Measurements from ENCODE around the gene TARDBP.
A peak's percentile ranks its signal among the peaks of the same experiment; 100 is the strongest.
"Not testable (repeated sequence)": the region's sequence is repeated elsewhere in the genome, so short reads cannot be mapped to it uniquely, and the experiment has no call there.

The TARDBP gene

GRCh38 chr1:11012260-11013159, at the start of gene TARDBP:
Gene TARDBP (plus strand): TSS chr1:11012654. CDS start chr1:11013728, 1,074 bp downstream.
- no peak for DNase-seq

GRCh38 chr1:10965546-10966226, 46.8 kb upstream of the TARDBP start:
- peak; percentile 18 for DNase-seq

- no peak for DNase-seq
Observed at GRCh38 chr1:10967090-10967489, 45.4 kb upstream of the TARDBP start.

GRCh38 chr1:10968411-10968826, 44.0 kb upstream of the TARDBP start:
- DNase-seq, result no peak

DNA sequence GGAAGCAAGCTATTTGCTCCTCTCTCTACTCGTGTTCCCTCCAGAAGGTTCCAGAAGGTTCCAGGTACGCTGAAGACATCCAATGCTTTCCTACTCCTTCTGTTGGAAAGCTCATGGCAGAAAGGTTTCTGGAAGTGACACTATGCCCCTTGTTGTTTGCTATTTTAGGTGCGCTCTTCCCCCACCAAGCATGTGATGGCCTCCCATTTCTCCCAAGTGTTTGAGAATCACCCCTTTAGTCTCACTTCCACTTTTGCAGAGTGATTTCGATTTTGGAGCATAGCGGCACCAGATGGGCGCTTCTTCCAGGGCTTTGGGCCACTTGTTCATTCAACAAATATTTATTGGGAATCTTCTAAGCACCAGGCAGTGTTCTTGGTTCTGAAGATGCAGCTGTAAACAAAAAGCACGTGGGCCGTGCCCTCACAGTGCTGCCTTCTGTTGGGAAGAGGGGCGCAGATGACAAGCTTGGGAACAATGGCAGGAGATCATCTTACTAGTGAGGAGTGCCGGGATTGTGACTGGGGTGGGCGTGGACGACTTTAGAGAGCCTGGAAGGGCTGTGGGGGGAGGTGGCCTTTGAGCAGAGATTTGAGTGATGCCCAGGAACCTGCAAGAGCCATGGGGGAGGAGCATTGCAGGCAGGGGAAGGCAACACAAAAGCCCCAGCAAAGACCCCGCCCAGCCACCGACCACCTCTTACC, 43.0 kb upstream of the TARDBP start:
- no peak for DNase-seq

DNA sequence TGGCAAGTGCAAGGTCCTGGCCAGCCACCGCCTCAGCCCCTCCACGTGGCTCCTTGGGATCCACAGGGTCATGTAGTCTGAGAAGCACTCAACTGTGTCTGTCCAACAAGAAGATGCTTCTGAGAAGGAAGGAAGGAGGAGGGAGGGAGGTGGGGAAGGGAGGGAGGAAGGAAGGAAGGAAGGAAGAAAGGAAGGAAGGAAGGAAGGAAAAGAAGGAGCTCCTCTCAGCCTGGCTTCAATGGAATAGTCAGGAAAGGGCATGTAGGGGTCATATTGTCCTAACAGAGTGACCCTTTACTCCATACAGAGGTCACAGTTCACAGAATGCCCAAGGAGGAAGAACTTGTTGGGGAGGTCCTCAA, 42.5 kb upstream of the TARDBP start:
- no peak for DNase-seq

DNA sequence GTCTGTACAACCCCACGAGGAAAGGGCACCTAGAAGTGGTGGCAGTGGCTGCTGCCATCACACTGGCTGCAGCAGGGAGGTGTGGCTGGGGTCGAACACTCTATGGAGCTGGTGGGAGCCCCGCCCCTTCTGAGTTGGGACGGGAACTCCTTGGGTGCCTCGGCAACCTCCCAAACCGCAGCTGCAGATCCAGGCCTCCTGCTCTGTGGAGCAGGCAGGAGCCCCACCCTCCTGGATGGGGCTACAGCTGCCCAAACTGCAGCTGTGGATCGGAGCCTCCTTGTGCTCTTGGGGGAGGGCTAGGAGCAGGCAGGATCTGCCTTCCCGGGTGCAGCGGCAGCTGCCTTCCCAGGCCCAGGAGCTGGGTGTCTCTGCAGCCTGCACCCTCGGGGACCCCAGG, 38.9 kb upstream of the TARDBP start:
- DNase-seq, result no peak

- no peak for DNase-seq
Observed at GRCh38 chr1:10973956-10974881, 38.2 kb upstream of the TARDBP start.

- no peak for DNase-seq
Observed at GRCh38 chr1:10975567-10976326, 36.7 kb upstream of the TARDBP start.

GRCh38 chr1:10978719-10979118, 33.7 kb upstream of the TARDBP start:
- no peak for DNase-seq

DNA sequence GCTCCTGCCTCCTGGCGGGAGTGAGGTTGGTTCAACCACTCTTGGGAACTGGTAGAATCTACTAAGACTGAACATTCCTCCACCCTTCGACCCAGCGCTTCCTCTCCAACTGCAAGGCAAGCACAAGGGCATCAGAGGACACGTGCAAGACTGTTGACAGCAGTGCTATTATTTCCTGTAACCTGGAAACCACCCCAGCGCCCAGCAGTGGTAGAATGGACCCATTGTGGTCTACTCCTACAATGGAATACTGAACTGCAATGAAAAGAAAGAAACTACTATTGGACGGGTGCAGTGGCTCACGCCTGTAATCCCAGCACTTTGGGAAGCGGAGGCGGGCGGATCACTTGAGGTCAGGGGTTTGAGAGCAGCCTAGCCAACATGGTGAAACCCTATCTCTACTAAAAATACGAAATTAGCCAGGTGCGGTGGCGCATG, 33.0 kb upstream of the TARDBP start:
- DNase-seq, result no peak

GRCh38 chr1:10980094-10980577, 32.3 kb upstream of the TARDBP start:
- DNase-seq, result no peak

DNA sequence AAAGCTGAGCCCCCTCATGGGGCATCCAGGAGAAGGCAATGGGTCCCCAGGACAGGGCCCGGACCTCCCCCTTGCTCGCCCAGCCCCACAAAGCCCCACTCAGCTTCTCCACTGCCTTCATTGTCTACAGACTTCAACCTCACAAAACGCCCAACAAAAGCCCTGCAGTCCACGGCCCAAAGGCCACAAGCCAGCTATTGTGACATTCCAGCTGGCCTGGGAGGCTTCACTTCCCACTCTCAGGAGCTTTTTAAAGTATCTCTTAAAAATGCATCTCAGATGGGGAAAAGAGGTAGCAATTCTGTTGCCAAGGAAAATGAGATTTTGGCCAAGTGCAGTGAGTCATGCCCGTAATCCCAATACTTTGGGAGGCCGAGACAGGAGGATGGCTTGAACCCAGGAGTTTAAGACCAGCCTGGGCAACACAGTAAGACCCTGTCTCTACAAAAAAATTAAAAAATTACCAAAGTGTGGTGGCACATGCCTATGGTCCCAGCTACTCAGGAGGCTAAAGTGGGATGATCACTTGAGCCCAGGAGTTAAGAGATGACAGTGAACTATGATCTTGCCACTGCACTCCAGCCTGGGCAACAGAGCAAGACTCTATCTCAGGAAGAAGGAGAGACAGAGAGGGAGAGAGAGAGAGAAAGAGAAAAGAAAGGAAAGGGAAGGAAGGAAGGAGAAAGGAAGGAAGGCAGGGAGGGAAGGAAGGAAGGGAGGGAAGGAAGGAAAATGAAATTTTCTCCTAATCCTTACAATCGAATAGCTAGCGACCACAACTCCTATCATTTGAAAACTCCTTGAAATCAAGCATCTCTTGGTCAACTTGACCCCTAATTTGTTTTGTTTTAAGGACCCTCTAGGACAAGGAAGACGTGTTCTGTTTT, 31.4 kb upstream of the TARDBP start:
- DNase-seq, result no peak

DNA sequence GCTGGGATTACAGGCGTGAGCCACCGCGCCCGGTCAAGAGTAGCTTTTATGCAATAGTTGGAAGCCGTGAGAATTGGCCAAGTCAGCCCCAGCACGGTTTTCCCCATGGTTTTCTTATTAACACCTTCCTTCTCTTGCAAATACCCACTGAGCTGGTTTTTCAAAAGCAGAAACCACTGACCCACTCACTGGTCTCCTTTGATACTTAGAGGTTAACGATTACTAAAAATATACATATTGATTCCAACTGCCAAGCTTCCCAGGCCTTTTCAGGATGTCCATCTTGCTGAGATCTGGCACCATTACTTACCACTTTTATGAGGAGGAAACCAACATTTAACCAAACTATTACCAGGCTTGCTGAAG, 25.9 kb upstream of the TARDBP start:
- DNase-seq, result no peak

DNA sequence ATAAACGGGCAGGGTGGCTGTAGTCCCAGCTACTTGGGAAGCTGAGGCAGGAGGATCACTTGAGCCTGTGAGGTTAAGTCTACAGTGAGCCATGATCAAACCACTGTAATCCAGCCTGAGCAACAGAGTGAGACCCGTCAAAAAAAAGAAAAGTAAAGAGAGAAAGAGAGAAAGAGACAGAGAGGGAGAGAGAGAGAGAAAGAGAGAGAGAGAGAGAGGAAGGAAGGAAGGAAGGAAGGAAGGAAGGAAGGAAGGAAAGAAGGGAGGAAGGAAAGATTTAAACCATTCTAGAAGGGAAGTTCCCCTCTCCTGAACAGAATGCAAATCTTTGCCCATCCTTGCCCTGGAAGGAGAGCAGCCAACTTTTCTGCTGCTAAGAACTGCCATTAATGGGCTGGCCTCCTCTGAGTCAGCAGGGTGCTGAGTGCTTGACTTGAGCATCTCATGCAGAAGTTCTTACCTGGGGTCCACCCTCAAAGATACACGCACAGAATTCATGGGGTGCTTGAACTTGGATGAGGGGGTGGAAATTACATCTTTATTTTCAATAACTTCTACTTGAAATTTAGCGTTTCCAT, 24.5 kb upstream of the TARDBP start:
- DNase-seq, result no peak

DNA sequence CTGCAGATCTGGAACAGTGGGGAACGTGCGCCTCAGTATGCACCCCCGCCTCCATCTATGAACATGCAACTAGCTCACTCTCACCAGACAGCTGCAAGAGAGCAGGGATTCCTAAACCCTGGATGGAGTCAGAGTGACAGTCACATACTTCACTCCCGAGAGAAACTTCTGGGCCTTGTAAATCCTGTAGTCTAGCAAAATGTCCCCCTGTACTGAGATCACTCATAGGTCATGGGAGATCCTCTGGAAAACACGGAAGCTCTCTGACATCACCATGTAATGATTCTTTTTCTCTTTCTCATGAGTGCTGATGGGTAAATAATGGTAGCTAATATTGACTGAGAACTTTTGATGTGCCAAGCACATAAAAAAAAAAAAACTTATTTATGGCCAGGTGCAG, 23.4 kb upstream of the TARDBP start:
- no peak for DNase-seq

DNA sequence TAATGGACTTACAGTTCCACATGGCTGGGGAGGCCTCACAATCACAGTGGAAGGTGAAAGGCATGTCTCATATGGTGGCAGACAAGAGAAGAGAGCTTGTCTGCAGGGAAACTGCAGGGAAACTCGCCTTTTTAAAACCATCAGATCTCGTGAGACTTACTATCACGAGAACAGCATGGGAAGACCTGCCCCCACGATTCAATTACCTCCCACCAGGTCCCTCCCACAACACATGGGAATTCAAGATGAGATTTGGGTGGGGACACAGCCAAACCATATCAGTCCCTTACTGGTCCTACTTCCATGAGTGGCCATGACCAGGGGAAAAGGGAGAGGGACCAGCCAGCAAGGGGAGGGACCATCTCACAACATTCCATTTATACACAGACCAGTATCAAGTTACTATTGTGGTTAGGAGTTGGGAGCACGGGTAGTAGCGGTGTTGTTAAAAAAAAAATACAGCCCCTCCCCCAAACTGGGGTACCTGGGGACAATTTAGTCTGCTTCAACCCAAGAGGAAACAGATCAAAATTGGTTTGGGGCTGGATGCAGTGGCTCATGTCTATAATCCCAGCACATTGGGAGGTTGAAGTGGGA, 22.4 kb upstream of the TARDBP start:
- DNase-seq, result not testable (repeated sequence)

GRCh38 chr1:10990828-10991227, 21.6 kb upstream of the TARDBP start:
- no peak for DNase-seq

DNA sequence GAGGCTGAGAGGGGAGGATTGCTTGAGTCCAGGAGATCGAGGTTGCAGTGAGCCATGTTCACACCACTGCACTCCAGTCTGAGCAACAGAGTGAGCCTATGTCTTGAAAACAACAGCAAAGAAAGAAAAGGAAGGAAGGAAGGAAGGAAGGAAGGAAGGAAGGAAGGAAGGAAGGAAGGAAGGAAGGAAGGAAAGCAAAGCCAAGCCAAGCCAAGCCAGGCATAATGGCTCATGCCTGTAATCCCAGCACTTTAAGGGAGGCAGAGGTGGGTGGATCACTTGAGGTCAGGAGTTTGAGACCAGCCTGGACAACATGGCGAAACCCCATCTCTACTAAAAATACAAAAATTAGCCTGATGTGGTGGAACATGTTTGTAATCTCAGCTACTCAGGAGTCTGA, 20.4 kb upstream of the TARDBP start:
- not testable (repeated sequence) for DNase-seq

DNA sequence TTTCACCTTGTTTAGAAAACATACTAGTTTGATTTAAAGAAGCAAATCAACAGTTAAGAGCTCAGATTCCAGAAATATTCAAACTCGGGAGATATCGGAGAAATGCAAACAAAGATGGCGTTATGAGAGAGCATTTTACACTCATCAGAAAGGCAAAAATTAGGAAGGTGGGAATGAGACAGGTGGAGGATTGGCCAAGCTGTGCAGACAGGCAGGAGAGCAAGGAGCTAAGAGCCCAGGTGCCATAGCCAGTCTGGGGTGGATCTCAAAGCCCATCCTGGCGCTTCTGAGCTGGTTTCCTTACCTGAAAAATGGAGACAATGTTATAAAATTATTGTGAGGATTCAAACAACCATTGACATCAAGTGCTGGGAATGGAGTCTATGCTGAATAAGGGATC, 19.6 kb upstream of the TARDBP start:
- DNase-seq, result no peak
